GM12878 (cell line): ENCODE data around the gene ADAMTS2.

ENCODE experiments used
- ATF3 ChIP-seq: IDR thresholded peaks from 2 replicates; pipeline ENCODE4 v1.6.1; 2011; ENCODE audit warnings: low read depth, mild to moderate bottlenecking, low read length, moderate library complexity, borderline replicate concordance; ENCODE audit errors: extremely low read depth
- CTCF ChIP-seq, 3 experiments: IDR thresholded peaks in 2 of 3; conservative IDR thresholded peaks in 1 of 3; 2 replicates each; pipeline ENCODE4 v1.5.1; 2011; ENCODE audit warnings: low read depth in 3 of 3, low read length in 3 of 3, mild to moderate bottlenecking in 3 of 3, control low read depth in 2 of 3, moderate library complexity in 2 of 3, inconsistent platforms in 1 of 3, mixed read lengths in 1 of 3; ENCODE audit not compliant: control insufficient read depth in 2 of 3, insufficient read depth in 1 of 3; ENCODE audit errors: extremely low read depth in 1 of 3
- ETV6 ChIP-seq, 2 experiments: fragments of 450-650 bp in 1 of 2; IDR thresholded peaks in 1 of 2; conservative IDR thresholded peaks in 1 of 2; 2 replicates each; pipeline ENCODE4 v1.6.1; 2014; ENCODE audit warnings: antibody characterized with exemption in 1 of 2, borderline replicate concordance in 1 of 2, low read depth in 1 of 2, mild to moderate bottlenecking in 1 of 2, moderate library complexity in 1 of 2

- no peak for TF ChIP-seq ETV6 (conservative IDR thresholded peaks at IDR 0.05 in 1 of 2, IDR thresholded peaks at IDR 0.05 in 1 of 2; ENCODE audit: borderline replicate concordance in 1 of 2, low read depth in 1 of 2)
- no peak for TF ChIP-seq ATF3
- TF ChIP-seq CTCF (IDR thresholded peaks at IDR 0.05 in 2 of 3, conservative IDR thresholded peaks at IDR 0.05 in 1 of 3; ENCODE audit: control insufficient read depth in 2 of 3, extremely low read depth in 1 of 3, insufficient read depth in 1 of 3, low read depth in 3 of 3, low read length in 3 of 3), result no peak
Observed at GRCh38 chr5:179130101-179130681, 215.1 kb downstream of the ADAMTS2 start.
